Esophagus squamous epithelium (tissue), 5 donors: ENCODE measurements around the gene ATP1B3. TPM values are rescaled to one million over a fixed set of nuclear protein-coding genes. Genes with fewer than 3 reads are reported as not detected.

ENCODE experiments used
- DNase-seq: peaks from one replicate; lab custom pipeline; 2025; lab: John Stamatoyannopoulos, UW
- H3K27ac ChIP-seq, 4 donors: fragments of 200-600 bp; sonication (generic); one replicate each; pipeline ENCODE4 v1.5.1; 2016 to 2019; ENCODE audit warnings: mild to moderate bottlenecking in 1 of 4
- H3K27me3 ChIP-seq, 4 donors: fragments of 200-600 bp; sonication (generic); 1 replicate in 3 of 4; 2 replicates in 1 of 4; pipeline versions ENCODE4 v1.5.1 to v1.6.0; 2017 to 2021; ENCODE audit warnings: antibody characterized with exemption in 1 of 4
- H3K36me3 ChIP-seq, 3 donors: fragments of 200-600 bp; sonication (generic); one replicate each; pipeline ENCODE4 v1.5.1; 2016 to 2019
- H3K4me1 ChIP-seq, 3 donors: fragments of 200-600 bp; sonication (generic); one replicate each; pipeline ENCODE4 v1.5.1; 2017 to 2019
- H3K4me3 ChIP-seq, 4 donors: fragments of 200-600 bp; sonication (generic); 1 replicate in 3 of 4; 2 replicates in 1 of 4; pipeline ENCODE4 v1.5.1; 2016 to 2019; ENCODE audit warnings: mild to moderate bottlenecking in 2 of 4, moderate library complexity in 1 of 4
- H3K9me3 ChIP-seq, 3 donors: fragments of 200-600 bp; sonication (generic); one replicate each; pipeline ENCODE4 v1.5.1; 2016 to 2019
- CTCF ChIP-seq, 6 experiments: fragments of 450-650 bp in 4 of 6; fragments of 200-600 bp in 2 of 6; sonication (generic) in 2 of 6; IDR thresholded peaks; one replicate each; pipeline ENCODE4 v1.5.1; 2016 to 2019; ENCODE audit warnings: antibody characterized with exemption in 6 of 6, mild to moderate bottlenecking in 4 of 6, moderate library complexity in 4 of 6
- POLR2A ChIP-seq, 4 donors: fragments of 450-650 bp; IDR thresholded peaks; one replicate each; pipeline ENCODE4 v1.6.1; 2017; ENCODE audit warnings: antibody characterized with exemption in 4 of 4, mild to moderate bottlenecking in 4 of 4, moderate library complexity in 3 of 4
- WGBS, 2 donors: methylation state at CpG; one replicate each; pipeline ENCODE4 v1.1.5; 2018; 5-methylcytosine and 5-hydroxymethylcytosine counted together
- intact Hi-C: fragments of 100-400 bp; cut with DNase I; formaldehyde crosslinking; loops from one replicate; pipeline ENCODE4 v1.15.0; 2022
- total RNA-seq, 4 donors: library from RNA; depleted of rRNA; stranded (reverse); fragments of >200 nt; gene quantifications; one replicate each; pipeline ENCODE4 v1.1.0, GENCODE V29; 2016
- donor health status: DM: yes; HTN: yes; CAD: no.

ATP1B3 gene
- total RNA-seq, 4 donors from 2014 or later = 61.0 to 160 (median 126) TPM

GRCh38 chr3:141929341-141929995 lies 53.0 kb downstream of the ATP1B3 start:
- Histone ChIP-seq H3K4me1 (no peaks in the 10 kb centered on the region), H3K4me3 (no peak overlapping the region), H3K27ac (no peak overlapping the region), H3K36me3 (peaks cover 0 to 48% (median 3%) of the 10 kb centered on the region in 3 donors), H3K27me3 (no peaks in the 10 kb centered on the region), H3K9me3 (no peaks in the 10 kb centered on the region)
- intact Hi-C loops = no loop called here
- no peak for DNase-seq
- TF ChIP-seq POLR2A (IDR thresholded peaks at IDR 0.05) = no peak
- TF ChIP-seq CTCF (IDR thresholded peaks at IDR 0.05) = no peak
- 82 to 87% methylated on average over 4 to 6 of the region's 7 CpGs for WGBS, 2 donors

- H3K4me1 ChIP-seq = peaks cover 0 to 4% (median 0%) of the 10 kb centered on the region in 3 donors
- intact Hi-C loops = no loop called here
- peaks cover 0 to 34% (median 0%) of the 10 kb centered on the region in 3 donors for H3K36me3 ChIP-seq
- 95 to 100% methylated on average over 2 to 4 of the region's 4 CpGs for WGBS, 2 donors
- TF ChIP-seq CTCF (IDR thresholded peaks at IDR 0.05) (no peak), POLR2A (IDR thresholded peaks at IDR 0.05) (no peak)
- no peaks in the 10 kb centered on the region for H3K9me3 ChIP-seq
- no peaks in the 10 kb centered on the region for H3K27me3 ChIP-seq
- no peak overlapping the region for H3K27ac ChIP-seq
- H3K4me3 ChIP-seq = no peak overlapping the region
- DNase-seq = no peak
Measured at GRCh38 chr3:141930801-141931200, 54.4 kb downstream of the ATP1B3 start.

- intact Hi-C loops = no loop called here
- DNase-seq = no peak
- TF ChIP-seq CTCF (IDR thresholded peaks at IDR 0.05) (no peak), POLR2A (IDR thresholded peaks at IDR 0.05) (no peak)
- Histone ChIP-seq H3K4me3 (no peak overlapping the region), H3K36me3 (peaks cover 0 to 6% (median 0%) of the 10 kb centered on the region in 3 donors), H3K4me1 (peaks cover 0 to 26% (median 0%) of the 10 kb centered on the region in 3 donors), H3K27me3 (no peaks in the 10 kb centered on the region), H3K27ac (no peak overlapping the region), H3K9me3 (no peaks in the 10 kb centered on the region)
- whole genome bisulfite sequencing, 2 donors = 68 to 74% methylated on average over 13 to 15 of the region's 16 CpGs
Measured at GRCh38 chr3:141933421-141934300, 57.2 kb downstream of the ATP1B3 start.

GRCh38 chr3:141934354-141934753 lies 57.9 kb downstream of the ATP1B3 start:
- Histone ChIP-seq H3K27ac (no peak overlapping the region), H3K4me3 (no peak overlapping the region), H3K36me3 (no peaks in the 10 kb centered on the region), H3K27me3 (no peaks in the 10 kb centered on the region), H3K4me1 (peaks cover 0 to 33% (median 0%) of the 10 kb centered on the region in 3 donors), H3K9me3 (no peaks in the 10 kb centered on the region)
- intact Hi-C loops = no loop called here
- no peak for DNase-seq
- TF ChIP-seq CTCF (IDR thresholded peaks at IDR 0.05) (no peak), POLR2A (IDR thresholded peaks at IDR 0.05) (no peak)
- 80 to 81% methylated on average over 4 of the region's 4 CpGs for WGBS, 2 donors
